Upper lobe of left lung (tissue), 4 donors: ENCODE data around the gene GADD45GIP1.

Source experiments
- POLR2A ChIP-seq, 4 donors: fragments of 450-650 bp; IDR thresholded peaks; one replicate each; pipeline ENCODE4 v1.5.1; 2016 to 2017; ENCODE audit warnings: antibody characterized with exemption in 4 of 4, mild to moderate bottlenecking in 2 of 4
- TF ChIP-seq, protein P1 (sequence below), 6 experiments: fragments of 450-650 bp in 4 of 6; fragments of 200-600 bp in 2 of 6; sonication (generic) in 2 of 6; IDR thresholded peaks; one replicate each; pipeline ENCODE4 v1.5.1; 2016 to 2019; ENCODE audit warnings: antibody characterized with exemption in 6 of 6

GRCh38 chr19:12944104-12944674, 12.8 kb downstream of the GADD45GIP1 start:
- TF ChIP-seq, protein P1, sequence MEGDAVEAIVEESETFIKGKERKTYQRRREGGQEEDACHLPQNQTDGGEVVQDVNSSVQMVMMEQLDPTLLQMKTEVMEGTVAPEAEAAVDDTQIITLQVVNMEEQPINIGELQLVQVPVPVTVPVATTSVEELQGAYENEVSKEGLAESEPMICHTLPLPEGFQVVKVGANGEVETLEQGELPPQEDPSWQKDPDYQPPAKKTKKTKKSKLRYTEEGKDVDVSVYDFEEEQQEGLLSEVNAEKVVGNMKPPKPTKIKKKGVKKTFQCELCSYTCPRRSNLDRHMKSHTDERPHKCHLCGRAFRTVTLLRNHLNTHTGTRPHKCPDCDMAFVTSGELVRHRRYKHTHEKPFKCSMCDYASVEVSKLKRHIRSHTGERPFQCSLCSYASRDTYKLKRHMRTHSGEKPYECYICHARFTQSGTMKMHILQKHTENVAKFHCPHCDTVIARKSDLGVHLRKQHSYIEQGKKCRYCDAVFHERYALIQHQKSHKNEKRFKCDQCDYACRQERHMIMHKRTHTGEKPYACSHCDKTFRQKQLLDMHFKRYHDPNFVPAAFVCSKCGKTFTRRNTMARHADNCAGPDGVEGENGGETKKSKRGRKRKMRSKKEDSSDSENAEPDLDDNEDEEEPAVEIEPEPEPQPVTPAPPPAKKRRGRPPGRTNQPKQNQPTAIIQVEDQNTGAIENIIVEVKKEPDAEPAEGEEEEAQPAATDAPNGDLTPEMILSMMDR (IDR thresholded peaks at IDR 0.05) = no peak
- no peak for TF ChIP-seq POLR2A (IDR thresholded peaks at IDR 0.05)
